ENCODE results near the gene FRMD4A.

DNA sequence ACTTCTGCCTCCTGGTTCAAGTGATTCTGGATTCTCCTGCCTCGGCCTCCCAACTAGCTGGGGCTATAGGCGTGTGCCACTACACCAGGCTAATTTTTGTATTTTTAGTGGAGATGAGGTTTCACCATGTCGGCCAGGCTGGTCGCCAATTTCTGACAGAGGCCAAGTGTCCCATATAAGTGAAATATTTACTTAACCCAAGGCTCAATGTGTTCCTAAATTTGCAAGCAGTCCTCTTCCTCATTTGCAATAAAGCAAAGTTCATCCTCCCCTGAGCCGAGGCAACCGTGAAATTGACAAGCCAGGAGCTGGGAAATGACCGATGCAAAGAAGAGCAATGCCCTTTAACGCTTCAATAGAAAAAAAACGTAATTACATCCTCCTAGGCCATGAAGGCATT is 347.7 kb downstream of the FRMD4A start:
- TF ChIP-seq, protein P1, sequence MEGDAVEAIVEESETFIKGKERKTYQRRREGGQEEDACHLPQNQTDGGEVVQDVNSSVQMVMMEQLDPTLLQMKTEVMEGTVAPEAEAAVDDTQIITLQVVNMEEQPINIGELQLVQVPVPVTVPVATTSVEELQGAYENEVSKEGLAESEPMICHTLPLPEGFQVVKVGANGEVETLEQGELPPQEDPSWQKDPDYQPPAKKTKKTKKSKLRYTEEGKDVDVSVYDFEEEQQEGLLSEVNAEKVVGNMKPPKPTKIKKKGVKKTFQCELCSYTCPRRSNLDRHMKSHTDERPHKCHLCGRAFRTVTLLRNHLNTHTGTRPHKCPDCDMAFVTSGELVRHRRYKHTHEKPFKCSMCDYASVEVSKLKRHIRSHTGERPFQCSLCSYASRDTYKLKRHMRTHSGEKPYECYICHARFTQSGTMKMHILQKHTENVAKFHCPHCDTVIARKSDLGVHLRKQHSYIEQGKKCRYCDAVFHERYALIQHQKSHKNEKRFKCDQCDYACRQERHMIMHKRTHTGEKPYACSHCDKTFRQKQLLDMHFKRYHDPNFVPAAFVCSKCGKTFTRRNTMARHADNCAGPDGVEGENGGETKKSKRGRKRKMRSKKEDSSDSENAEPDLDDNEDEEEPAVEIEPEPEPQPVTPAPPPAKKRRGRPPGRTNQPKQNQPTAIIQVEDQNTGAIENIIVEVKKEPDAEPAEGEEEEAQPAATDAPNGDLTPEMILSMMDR (IDR thresholded peaks at IDR 0.05; ENCODE audit: low read depth, low read length), result no peak
- no peak for TF ChIP-seq POLR2A (IDR thresholded peaks at IDR 0.05; ENCODE audit: extremely low read depth, insufficient read length)

Measured in NB4 (cell line).